ENCODE results near the gene MRPL14.

The MRPL14 gene

DNA sequence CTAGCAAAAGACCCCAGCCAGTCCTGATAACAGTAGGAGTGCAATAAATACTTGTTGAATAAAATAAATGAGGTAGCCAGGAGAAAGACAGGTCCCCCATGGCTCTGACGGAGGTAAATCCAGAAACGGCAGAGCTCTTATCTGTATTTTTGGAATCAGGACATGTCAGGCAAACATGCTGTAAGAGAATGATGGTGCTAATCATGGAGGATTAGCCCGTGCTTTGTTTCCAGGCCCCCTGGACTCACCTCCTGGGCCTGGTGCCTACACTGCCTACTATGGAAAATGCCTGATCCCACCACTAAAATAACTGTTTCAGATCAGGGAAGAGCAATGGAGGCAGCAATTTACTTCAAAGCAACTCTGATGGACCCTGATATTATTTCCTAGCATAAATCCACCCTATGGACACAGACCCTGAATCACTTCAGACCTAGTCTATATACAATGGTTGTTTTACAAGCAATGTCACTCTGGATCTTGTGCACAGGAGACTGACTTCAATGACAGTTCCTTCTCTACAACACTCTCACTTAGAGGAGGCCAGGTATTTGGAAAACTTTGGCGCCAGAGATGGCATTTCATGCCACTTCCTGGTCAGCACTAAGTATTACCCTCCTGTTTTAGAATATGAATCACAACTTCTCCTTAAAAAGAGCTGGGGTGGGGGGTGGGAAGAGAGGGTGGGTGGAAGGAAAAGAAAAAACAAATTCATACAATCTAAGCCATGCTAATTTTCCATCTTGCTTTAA is 6.4 kb downstream of the MRPL14 start:
- DNase-seq: no peak

DNA sequence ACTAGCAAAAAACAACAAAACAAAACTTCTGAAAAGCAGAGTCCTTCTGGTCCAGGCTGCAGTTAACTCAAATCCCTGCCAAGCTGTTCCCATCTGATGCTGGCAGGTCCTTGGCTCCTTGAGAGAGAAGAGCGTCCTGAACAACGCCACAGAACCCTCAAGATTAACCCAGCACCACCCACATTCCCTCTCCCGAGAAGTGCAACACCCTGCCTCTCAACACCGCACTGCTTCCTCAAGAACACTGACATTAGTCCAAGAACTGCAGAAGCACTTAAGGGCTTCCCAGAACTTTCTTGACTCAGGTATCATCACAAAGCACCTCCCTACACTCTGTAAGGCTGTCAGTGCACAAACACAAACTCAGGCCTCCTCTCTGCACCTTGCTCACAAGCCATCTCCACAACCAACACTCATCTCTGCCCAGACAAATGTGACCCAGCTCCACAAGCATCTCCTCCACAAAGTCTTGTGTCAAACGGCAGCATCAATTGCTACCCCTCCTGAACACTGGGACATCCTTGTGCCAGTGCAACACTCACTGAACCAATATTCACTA is 7.5 kb downstream of the MRPL14 start:
- DNase-seq: no peak

DNA sequence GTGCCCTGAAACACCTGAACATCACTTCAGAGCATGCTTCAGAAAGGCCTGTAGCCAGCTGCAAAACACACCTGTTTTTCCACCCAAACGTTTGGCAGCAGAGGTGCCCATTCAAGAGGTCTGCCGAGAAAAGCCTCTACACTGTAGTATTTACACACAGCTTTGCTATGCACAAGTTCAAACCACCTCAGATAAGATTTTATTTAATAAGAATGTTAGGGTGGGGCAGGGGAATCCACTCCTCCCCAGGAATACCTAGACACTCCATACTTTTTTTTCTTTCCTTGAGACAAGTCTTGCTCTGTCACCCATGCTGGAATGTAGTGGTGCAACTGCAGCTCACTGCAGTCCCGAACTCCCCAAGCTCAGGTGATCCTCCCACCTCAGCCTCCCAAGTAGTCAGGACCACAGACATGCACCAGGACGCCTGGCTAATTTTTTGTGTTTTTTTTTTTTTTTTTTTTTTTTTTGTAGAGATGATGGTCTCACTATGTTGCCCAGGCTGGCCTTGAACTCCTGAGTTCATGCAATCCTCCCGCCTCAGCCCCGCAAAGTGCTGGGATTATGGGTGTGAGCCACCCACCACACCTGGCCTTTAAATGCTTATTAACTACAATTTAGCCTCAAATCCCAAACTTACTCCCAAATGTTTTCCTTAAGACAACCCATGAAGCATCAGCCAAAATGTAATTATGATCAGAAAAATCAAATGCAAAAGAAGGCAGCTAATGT is 9.7 kb downstream of the MRPL14 start:
- DNase-seq: no peak

DNA sequence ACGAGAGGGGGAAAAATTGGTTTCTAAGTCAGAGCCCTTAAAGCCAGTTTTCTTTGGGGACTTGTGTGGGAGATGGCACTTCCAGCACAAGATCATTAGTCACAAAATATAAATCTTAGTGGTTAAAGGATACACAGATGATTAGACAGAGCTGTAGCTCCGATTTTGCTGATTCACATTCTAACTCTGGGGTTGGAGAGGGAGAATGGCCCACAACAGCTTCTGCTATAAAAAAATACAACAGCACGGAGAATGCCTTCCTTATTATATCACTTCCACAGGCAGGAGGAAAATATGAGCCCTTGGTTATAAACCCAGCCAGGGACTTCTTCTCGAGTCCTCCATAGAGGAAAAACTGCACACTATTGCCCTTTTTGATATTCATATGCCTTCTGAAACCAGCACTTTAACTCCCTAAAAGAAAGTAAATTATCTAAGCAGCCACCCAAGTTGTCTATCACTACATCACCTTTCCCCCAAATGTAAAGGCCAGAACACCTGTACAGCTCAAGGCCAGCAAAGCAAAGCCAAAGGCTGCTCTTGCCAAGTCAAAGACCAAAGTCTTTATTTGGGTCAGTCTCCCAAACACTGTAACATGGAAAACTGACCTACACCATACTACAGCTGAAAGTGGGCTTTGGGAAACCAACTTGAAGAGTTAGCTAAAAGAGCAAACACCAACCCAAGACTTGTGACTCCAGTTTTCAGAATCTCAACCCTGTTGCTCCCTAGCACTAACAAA is 10.4 kb downstream of the MRPL14 start:
- no peak for DNase-seq

DNA sequence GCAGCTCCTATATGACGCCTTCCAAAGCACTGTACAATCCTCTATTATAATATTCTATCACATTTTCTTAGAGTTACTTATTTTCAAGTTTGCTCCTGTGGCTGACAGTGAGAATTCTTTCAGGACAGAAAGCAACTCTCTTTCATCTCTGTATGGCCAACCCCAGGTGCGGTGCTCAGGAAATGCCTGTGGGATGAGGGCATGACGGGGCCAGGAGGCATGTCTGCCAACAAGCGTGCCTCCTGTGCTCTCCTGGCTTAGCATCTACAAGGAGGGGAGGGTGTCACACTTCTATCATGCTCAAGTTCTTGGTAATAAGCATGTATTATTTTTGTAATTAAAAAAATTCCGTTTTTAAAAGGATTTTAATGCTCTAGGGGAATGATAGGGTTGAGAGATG is 11.4 kb downstream of the MRPL14 start:
- no peak for DNase-seq

DNA sequence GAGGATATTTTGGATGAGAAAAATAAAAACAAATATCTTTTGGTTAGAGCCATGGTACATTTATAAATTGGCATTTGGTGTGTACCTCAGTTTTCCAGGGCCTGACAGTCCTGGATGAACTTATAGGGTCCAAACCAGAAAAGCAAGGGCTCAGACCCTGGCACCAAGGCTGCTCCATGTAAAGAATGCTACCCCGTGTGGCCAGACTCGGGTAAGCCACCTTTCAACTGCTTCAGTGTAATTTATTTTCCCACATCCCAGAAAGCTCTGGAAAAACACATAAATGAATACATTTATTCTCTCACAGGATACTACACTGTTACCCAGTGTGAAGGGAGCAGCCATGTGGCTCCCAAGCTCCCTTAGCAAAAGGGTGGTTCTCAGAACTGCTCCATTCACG is 13.8 kb downstream of the MRPL14 start:
- DNase-seq: no peak

DNA sequence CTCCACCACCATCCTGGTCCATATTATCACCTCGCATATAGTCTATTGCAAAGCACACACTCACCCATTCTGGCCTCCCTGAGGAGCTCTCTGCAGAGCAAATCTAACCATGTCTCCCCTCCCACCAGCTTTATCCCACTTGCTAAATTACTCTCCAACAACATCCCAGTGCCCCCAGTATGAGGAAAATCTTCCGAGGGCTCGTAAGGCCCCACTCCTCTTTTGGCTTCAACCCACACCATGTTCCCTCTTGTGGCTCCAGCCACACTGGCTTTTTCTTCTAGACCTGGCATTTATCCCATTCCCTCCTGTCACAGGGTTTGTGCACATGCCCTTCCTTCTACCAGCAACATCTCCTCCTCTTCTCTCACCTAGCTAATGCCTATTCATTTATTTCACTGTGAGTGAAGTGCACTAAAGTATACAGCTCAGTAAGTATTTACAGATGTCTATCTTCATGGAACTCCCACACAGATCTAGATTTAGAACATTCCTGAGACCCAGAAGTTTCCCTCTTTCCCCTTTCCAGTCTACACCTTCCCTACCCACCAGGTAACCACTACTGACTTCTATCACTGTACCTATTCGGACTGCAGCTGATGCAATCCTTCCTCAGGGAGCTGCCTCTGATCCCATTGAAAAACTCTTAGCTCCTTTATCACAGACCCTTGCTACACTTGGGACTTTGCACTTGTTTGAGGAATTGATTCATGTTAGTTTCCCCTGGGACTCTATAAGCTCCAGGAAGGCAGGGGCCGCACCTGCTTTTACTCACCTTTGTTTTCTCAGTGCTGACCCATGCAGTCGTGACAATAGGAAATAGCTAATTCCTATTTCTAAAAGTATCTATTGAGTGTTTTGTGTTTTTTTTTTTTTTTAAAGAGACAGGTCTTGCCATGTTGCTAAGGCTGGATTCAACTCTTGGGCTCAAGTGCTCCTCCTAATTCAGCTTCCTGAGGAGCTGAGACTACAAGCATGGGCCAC is 15.5 kb downstream of the MRPL14 start:
- no peak for DNase-seq

DNA sequence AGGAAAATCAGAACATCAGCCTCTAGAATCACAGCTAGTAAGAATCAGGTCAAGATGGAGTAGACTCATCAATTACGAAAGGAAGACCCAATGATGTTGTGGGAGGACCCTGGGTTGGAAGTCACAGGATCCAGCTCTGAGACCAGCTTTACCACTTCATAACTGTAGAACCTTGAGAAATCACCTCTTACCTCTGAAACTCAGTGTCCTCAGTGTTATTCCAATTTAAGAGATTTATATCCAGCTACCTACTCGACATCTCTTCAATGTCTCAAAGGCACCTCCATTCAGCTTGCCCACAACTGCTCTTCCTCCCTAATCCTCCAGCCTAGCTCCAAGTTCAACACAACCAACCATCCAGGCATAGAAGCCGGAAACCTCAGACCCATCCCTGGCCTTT is 16.3 kb downstream of the MRPL14 start:
- DNase-seq: no peak

DNA sequence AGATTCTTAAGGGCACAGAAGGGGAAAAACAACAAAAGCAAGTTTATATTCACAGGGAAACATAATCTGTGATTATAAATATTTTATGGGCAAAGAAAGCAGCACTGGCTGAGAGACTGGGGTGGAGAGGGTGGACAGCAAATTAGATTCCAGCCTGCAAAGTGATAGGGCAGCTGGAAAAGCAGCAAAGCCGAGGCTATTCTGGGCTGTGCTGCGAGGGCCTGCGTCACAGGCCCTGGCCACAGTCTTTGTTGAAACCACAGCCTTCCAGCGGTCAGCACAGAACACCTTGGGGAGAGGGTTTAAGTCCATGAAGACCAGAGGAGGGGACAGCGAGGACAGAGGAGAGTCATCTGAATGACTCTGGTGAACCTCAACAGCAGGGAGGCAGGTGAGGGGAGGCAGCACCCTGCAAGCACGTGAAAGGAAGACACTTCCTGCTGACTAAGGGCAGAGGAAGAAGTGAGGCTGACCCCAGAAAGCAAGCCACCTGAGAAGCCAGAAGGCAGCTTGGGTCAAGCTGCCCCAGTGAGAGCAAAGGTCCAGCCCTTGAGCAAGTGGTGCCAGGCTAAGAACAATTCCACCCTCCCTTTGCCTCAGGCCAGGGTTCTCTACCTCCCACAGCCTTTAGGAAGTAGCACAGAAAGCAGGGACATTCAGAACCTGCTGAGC is 17.1 kb downstream of the MRPL14 start:
- DNase-seq: no peak

DNA sequence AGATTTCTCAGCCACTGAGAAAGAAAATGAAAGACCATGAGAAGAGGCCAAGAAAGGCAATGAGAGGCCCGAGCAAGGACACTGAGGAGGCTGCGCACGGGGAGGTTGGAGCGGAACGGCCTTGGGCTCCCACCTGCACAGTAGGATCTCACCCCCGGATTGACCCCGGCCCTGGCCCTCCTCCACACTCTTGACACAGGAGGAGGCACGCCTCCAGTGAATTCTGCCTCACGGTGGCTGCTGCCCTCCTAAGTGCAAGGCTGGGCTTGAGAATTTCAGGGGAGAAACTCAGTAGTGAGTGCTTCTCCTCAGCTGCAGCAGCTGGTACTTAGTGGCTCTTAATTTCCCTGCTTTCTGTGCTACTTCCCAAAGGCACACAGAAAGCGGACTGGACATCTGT is 18.0 kb downstream of the MRPL14 start:
- no peak for DNase-seq

DNA sequence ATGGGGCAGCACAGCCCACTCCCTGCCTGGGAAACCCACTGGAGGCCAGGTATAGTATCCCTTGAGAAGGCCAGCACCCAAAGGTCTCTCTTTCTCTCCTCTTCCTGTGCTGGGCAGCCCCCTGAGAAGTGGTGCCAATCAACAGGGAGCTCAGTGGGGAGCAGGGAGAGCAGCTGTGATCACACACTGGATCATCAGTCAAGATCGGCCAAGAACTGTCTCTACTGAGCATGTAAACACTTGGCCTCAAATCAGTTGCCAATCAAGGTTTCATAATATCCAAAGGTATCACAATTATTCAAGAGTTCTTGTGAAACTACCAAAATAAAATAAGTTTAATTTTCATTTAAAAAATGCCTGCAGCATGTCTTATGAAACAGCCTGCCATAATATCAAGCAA is 18.8 kb downstream of the MRPL14 start:
- no peak for DNase-seq

DNA sequence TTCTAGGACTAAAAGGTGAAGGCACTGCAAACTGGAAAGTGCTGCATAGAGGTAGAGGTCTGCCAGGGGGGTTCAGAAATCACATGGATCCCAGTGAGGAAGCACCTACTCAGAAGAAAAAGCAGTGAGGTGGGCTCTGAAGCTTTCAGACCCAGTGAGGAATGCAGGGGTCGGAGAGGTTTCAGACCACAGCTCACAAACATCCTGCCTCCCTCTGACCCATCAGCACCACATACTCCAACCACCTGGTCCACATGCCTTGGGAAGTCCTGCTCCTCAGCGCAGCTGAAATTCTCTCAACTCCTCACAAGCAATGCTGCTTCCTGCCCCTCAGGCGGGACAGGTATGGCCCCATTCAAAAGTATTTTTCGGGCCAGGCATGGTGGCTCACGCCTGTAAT is 20.2 kb downstream of the MRPL14 start:
- no peak for DNase-seq

DNA sequence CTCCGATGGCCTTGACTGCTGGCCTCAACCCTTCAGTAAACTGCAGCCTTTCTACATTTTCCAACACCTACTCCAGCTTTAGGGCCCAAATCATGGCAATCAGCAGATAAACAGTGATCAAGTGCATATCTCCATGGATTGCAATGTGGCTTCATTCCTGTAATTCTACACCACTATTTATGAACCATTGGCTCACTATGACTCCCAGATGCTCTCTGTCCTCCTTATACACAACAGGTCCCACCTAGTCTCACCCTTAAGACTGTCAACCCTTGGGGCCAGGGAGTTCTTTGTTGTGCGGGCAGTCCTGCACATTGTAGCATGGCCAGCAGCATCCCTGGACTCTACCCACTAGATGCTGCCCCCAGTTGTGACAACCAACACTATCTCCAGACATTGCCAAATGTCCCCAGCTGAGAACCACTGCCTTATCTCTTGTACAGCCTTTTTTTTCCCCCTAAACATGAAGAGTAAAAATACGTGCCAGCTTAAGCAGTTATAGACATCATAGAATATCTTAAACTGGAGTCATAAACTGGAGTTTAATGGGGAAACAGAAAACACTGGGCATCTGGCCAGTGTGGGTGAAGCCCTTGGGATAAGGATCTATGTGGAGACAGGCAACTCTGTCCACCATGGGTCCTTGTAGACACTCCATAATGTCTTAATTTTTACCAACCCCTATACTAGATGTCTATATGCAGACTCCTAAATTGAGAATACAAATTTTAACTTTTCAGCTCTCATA is 21.1 kb downstream of the MRPL14 start:
- no peak for DNase-seq

DNA sequence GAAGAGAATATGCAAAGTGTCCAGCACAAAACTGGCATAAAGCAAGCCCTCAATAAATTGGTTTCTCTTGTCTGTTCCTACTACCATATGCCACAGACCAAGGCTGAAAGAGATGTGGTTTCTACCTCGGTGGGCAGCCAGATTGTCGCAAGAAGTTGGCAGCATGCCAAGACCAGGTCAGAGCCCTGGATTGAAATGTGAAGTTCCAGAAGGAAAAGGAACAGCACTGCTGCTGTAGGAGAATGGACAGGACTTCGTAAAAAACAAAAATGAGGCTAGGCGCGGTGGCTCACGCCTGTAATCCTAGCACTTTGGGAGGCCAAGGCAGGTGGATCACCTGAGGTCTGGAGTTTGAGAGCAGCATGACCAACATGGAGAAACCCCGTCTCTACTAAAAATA is 22.1 kb downstream of the MRPL14 start:
- no peak for DNase-seq

DNA sequence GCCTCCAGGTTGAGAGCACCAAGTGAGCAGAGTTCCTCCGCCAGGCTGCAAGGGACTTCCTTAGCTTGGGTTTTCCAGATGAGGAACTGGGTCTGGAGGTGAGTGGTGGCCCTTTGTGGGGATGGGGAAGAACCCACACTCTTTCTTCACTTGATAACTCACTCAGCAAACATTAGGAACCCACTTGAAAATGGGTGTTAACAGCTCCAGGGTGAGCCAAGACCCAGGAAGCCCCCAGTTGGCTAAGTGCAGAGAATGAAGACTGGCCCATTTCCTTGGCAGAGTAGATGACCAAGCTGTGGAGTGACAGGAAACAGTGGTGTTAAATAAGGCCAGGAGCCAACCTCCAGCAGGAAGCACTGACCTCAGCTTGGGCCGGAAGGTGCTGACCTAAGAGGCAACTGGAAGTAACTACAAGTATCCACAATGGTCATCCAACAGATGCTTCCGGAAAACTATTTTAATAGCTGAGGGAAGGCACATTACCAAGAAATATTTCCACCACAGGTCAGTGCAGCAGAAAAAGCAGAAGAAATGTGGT is 22.7 kb downstream of the MRPL14 start:
- DNase-seq: no peak

DNA sequence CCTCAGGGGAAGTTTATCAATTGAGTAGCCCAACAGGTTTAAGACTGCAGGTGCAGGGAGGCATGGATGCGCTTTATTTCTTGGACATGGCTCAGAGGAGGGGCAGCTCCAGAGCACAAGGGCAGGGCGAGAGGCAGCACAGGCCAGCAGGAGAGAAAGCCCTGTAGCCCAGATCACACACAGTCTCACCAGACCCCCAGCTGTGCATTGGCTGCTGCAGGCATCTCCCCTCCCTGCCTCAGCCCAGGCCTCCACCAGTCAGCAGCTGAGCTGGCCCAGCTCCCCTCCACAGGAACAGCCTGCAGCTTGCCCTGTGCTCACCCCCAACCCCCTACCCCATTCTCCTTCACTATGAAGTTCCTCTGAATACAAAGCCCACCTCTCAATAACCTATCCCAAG is 24.7 kb downstream of the MRPL14 start:
- DNase-seq: no peak

DNA sequence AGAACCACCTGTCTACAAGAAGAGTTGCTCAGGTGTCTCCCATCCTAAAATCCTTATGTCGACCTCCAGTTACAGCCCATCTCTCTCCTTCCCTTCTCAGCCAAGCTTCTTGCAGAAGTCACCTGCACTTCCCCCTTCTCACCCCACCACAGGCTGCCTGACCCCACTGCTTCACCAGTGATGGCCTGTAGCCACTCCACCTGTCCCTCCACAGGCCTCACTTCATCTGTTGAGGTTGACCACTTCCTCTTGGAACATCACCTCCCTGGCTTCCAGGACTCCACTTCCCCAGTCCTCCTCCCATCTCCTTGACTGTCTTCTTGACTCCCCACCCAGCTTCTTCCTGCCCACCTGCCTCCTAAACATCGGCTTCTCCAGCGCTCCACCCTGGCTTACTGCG is 25.4 kb downstream of the MRPL14 start:
- DNase-seq: no peak

DNA sequence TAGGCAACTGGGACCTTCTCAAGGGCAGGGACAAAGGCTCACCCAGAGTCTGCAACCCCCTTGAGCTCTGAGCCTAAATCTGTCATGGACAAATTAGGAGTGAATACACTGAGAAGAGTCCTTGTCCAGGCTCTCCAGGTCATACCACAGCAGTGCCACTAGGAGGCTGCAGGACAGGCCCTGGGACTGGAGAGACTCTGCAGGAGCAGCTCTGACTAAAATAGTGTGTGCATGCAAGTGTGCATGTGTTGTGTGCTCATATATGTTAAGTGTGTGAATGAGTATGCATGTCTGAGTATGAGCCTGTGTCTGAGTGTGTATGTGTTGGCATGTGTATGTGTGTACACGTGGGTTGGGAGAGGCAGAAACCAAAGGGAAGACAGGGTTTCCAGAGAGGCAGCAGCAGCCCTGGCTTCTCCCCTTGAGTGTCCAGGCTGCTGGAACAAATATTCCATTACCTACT is 27.1 kb downstream of the MRPL14 start:
- DNase-seq: no peak

DNA sequence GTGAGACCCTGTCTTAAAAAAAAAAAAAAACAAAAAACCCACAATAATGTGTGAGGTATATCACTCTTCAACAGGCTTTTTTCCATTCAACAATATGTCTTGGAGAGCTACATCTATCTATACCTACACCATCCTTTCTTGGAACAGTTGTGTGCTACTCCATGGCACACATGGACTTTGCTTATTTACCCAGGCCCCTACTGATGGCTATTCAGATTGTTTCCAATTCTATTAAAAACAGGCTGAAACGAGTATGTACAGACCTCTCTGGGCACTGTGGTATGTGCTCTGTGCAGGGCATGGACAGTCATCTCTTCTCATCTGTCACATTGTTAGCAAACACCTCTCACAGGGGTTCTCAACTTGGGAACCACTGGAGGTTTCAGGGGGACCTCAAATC is 28.1 kb downstream of the MRPL14 start:
- DNase-seq: no peak

DNA sequence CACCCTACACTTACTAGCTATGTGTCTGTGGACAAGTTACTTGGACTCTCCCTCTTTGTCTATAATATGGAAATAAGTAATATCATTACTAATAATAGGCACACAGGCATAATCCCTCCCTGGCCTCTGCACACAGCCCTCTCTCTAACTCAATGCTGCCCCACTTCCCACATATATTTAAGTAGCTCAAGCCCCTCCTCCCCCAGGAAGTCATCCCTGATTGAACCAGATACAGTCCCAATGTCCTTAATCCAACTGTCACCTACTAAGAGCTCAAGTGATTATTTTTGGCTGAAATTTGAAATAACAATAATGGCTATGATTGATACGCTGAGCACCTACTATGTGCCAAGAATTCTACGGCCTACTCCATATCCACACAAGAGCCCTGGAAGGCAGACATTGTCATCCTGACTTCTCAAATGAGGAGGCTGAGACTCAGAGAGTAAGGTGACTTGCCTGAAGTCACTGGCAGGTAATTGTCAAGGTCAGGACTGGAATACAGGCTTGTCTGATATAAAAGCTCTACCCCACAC is 29.4 kb downstream of the MRPL14 start:
- DNase-seq: no peak

All from NCI-H1694 treated with DMSO at 0.1 percent for 48 hours (cell line).